NCI-H524 (cell line): ENCODE results near the gene NDUFS5.
"Not testable (repeated sequence)": the region's sequence is repeated elsewhere in the genome, so short reads cannot be mapped to it uniquely, and the experiment has no call there.

Source experiments
- DNase-seq, 2 experiments: peaks; one replicate each; lab custom pipeline; 2025; lab: John Stamatoyannopoulos, UW

NDUFS5 gene

DNA sequence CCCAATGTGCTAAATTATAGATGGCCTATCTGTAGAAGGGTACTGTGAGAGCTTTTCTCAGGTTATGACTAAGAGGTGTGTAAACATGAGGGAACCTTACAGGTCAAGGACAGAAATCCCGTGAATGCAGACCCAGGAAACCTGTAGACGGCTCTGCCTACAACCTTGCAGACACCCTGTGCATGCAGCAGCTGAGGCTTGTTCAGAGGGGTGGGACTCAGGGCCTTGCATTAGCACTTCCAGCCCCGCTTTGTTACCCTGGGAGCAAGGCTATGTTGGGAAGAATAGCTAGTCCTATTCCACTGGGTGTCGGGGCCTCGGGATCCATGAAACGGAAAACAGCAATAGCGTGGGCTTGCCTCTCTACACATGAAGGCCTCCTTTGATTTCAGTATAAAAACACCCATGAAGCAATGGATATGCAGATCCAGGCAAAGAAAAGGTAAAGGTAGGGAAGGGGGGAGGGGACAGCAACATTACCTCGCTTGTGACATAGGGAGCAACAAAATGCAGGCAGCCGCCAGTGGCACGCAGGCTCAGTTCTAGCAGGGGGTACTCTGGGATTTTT, 9.5 kb upstream of the NDUFS5 start:
- DNase-seq: no peak

DNA sequence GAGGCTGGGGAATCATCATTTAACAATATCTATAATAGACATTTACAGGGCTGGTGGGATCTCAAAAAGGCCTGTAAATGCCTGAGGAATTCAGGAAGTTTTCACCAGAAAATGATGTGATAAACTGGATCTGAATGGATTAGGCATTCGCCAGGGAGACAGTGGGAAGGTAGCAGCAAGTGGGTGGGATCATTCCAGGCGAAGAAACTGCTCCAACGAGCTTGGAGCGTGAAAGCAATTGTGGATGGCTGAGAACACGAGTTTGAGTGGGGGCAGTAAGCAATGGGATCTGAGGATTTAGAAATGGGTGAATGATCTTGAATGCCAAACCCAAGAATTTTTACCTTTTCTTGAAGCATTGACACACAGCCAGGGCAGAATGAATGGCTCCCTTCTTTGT, 8.9 kb upstream of the NDUFS5 start:
- no peak for DNase-seq

DNA sequence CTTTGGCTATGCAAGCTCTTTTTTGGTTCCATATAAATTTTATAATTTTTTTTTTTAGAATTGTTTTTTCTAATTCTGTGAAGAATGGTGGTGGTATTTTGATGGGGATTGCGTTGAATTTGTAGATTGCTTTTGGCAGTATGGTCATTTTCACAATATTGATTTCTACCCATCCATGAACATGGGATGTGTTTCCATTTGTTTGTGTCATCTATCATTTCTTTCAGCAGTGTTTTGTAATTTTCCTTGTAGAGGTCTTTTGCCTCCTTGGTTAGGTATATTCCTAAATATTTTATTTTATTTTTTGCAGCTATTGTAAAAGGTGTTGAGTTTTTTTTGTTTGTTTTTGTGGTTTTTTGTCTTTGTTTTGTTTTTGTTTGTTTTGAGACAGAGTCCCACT, 5.7 kb upstream of the NDUFS5 start:
- not testable (repeated sequence) for DNase-seq

DNA sequence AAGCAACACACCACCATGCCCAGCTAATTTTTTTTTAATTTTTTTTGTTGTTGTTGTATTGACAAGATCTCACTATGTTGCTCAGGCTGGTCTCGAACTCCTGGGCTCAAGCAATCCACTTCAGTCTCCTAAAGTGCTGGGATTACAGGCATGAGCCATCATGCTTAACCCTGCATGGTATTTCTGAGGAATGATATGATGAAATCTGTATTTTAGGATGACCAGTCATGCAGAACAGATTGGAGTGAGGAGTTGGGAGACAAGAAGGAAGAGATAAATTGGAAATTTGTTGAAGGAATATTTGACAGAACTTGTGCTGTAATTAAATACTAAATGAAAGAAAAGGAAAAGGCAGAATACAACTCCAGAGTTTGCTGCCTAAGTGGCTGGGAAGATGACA, 4.7 kb upstream of the NDUFS5 start:
- DNase-seq: no peak

DNA sequence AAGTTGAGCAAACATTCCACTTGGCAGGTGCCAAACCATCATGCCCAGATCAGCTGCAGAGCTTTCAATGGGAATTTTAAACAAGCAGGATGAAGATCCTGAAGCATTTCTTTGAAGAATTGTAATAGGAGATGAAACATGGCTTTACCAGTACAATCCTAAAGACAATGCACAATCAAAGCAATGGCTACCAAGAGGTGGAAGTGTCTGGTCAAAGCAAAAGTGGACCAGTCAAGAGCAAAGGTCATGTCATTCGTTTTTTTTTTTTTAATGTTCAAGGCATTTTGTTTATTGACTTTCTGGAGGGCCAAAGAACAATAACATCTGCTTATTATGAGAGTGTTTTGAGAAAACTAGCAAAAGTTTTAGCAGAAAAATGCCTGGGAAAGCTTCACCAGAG, 3.0 kb upstream of the NDUFS5 start:
- no peak for DNase-seq

DNA sequence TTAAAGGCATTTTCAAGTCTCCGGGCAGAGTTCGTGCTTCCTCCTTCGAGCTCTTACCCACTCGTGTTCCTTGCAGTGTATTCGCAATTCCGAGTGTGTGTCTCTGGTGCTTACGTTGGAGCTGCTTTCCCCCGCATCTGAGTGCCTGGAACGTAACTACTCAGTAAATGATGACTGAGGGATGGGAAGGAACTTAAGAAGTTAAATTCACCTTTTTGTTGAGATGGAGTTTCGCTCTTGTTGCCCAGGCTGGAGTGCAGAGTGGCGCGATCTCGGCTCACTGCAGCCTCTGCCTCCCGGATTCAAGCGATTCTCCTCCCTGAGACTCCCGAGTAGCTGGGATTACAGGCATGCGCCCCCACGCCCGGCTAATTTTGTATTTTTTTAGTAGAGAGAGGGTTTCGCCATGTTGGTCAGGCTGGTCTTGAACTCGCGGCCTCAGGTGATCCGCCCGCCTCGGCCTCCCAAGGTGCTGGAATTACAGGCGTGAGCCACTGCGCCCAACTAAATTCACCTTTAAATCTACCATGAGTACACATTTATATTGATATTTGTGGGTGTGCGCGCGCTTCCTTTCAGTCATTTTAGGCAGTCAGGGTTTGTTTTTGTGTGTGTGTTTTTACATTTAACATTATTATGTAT, 837 bp downstream of the NDUFS5 start:
- DNase-seq: no peak

DNA sequence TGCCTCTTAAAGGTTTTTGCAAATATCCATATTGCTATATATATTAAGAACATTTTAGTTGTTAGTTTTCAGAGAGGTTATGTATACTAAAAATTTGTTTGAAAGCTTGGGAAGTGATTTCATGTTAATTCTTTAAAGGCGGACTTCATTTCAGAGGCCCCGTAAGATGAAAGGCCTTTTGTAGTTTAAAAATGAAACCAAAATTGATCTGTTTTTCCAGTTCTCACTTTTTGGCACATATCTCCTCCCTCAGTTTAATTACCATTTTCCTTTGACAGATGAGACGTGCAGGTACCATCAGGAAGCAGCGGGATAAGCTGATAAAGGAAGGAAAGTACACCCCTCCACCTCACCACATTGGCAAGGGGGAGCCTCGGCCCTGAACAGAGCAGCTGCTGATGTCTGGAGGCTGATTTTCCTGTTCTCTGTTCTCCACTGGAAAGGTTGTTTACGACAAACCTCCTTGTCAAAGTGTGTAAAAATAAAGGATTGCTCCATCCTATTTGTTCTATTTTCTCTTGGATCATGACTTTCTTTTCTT, 8.0 kb downstream of the NDUFS5 start:
- no peak for DNase-seq

DNA sequence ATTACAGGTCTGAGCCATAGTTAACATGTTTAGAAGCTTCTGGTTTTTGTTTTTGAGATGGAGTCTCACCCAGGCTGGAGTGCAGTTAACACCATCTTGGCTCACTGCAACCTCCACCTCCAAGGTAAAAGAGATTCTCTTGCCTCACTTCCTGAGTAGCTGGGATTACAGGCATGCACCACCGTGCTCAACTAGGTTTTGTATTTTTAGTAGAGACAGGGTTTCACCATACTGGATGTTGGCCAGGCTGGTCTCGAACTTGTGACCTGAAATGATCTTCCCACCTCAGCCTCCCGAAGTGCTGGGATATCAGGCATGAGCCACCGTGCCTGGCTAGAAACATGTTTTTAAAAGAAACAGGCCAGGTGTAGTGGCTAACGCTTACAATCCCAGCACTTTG, 10.5 kb downstream of the NDUFS5 start:
- no peak for DNase-seq

DNA sequence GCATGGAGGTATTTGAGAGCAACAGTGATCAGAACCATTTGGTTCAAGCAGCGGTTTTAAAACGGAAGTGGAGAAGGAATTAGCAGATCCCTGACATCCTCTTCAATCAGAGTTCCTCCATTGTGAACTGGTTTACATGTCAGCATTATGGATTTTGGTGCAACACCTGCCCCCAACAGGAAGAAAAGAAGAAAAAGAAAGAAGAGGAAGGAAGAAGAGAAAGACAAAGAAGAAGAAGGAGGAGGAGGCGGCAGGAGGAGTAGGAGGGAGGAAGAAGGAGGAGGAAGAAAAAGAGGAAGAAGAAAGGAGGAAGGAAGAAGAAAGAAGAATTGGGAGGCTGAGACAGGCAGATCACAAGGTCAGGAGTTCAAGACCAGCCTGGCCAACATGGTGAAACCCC, 17.4 kb downstream of the NDUFS5 start:
- no peak for DNase-seq

DNA sequence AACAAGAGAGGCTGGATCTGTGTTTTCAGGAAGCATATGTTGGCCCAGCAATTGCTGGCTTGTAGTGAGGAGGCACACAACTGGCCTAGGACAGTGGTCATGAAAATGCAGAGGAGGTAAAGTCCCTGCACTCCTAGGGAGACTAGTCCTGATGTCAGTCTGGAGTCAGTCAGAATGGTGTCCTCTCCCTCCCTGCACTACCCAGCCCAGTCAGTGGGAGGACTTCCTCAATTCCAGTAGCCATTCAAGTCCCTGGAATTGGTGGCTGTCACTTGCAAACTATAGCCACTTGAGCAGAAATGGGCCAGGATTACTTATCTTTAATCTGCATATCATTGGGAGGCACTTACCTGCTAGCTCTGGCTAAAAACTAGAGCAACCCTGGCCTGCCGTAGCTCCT, 18.6 kb downstream of the NDUFS5 start:
- no peak for DNase-seq

DNA sequence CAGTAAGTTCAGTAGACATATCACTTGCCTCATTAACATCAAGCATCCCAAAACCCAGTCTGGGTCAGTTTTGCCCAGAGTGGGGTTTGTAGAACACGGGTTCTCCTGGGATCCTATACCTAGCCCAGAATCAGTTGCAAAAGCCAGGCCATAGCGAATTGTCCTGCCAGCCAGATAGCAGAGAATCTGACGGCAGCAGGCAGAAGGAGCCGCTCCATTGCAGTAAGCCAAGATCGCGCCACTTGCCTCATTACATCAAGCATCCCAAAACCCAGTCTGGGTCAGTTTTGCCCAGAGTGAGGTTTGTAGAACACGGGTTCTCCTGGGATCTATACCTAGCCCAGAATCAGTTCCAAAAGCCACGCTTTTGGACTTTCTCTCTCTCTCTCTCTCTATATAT, 19.1 kb downstream of the NDUFS5 start:
- no peak for DNase-seq

DNA sequence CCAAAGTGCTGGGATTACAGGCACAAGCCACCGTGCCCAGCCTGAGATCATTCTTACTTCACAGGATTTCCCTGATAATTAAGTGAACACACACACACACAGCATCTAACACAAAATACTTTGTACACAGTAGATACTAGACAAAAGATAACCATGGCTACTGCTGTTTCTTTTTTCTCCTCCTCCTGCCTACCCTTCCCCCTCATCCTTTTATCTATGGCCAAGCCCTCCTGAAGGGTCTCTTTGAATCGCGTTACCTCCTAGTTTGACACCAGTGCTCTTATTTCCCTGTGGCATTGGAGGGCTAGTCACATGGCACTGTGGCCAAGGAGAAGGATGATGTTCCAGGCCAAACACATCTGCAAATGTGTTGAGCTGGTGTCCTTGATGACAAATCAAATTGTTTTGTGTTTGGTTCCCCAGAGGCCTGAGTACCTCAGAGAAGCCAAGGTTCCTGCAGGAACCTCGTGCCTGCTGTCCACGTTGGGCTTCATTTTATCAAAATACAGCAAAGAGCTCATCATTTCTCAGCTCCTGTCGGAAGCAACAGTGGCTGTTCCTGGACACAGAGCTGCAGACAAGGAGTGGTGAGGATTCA, 20.6 kb downstream of the NDUFS5 start:
- no peak for DNase-seq

DNA sequence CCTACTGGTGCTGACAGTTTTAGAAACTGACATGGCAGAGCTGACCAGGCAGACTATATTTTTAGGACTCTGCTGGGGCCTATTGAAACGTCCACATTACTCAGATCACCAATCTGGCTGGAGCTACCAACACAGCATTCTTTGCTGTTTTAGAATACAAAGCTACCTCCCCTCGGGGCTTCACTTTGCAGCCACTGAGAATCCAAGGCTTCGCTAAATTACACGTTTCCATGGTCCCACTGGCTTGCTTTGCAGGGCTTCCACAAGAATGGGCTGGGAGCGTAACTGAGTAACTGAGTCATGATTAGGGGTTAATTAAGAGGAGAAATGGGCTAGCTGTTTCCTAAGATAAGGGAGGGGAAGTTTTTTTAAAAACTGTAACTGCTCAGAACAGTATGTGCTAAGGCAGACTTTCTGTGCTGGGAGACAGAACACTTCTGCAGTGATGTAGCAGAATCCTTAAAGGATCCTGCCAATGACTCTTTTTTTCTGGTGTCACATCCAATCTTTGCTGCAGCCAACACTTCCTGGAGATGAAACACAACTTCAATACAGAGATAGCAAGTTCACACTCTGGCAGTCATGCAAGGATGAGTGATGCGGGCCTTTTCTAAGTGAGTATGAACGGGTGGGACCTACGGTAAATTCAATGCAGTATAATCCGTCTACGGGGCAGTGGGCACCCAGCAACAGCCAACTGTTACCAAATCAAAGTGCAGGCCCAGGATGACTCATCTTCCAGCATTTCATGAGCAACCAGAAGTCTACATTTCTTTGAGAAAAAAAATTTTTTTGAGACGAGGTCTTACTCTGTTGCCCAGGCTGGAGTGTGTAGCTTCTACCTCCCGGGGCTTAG, 21.5 kb downstream of the NDUFS5 start:
- DNase-seq: no peak

DNA sequence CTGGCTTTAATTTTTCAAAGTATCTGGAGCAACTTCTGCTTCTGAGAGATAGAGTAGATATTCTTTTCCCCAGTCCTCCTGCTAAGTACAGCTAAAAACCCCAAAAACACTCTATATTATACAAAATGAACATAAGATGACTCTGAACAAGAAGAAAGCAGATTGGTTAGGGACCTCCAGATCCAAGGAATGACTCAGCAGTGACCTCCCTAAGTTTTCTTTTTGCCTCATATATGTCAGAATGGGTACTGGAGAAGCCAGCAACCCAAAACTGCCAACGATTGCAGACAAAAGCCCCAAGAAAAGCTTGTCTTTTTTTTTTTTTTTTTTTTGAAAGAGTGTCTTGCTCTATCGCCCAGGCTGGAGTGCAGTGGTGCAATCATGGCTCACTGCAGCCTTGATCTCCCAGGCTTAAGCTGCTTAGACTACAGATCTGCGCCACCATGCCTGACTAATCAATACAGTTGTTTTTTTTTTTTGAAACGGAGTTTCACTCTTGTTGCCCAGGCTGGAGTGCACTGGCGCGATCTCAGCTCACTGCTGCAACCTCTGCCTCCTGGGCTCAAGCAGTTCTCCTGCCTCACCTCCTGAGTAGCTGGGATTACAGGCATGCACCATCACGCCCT, 22.7 kb downstream of the NDUFS5 start:
- no peak for DNase-seq

DNA sequence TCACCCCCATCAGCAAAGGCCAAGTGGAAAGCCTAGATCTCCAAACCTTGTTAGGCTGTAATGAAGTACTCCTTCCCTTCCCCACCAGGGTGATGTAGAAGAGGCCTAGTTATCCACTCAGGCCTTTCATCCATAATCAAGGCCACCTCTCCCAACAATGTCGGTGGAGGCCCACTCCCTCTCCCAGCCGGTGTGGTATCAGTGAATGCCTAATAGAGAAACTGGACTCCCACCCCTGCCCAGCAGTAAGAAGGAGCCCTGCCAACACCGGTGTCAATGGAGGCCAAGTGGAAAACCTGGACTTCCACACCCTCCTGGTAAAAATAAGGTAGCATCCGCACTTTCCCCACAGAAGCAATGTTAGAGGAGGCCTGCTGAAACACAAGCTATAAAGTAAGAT, 23.9 kb downstream of the NDUFS5 start:
- no peak for DNase-seq

DNA sequence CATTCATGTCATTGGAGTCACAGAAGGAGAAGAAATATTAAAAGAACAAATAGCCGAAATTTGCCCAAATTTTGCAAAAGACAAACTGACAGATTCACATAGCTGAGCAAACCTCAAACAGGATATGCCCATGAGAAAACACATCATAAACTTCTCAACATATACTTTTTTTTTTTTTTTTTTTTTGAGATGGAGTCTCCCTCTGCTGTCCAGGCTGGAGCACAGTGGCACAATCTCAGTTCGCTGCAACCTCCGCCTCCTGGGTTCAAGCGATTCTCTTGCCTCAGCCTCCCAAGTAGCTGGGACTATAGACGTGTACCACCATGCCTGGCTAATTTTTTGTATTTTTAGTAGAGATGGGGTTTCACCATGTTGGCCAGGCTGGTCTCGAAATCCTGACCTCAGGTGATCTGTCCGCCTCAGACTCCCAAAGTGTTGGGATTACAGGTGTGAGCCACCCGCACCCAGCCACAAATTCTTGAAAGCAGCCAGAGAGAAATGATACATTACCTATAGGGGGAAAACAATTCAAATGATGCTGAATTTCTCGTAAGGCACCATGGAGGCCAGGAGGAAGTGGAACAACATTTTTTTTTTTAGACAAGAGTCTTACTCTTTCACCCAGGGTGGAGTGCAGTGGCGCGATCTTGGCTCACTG, 25.2 kb downstream of the NDUFS5 start:
- DNase-seq: not testable (repeated sequence)

DNA sequence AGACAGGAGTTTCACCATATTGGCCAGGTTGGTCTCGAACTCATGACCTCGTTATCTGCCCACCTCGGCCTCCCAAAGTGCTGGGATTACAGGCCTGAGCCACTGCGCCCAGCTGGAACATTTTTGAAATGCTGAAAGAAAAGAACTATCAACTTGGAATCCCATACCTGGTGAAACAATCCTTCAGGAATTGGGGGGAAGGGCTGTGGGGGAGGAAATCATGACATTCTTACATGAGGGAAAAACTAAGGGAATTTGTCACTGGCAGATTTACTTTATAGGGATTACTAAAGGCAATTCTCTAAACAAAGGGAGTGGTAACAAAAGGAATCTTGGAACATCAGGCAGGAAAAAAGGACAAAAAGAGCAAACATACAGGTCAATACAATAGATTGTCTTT, 25.8 kb downstream of the NDUFS5 start:
- DNase-seq: no peak

DNA sequence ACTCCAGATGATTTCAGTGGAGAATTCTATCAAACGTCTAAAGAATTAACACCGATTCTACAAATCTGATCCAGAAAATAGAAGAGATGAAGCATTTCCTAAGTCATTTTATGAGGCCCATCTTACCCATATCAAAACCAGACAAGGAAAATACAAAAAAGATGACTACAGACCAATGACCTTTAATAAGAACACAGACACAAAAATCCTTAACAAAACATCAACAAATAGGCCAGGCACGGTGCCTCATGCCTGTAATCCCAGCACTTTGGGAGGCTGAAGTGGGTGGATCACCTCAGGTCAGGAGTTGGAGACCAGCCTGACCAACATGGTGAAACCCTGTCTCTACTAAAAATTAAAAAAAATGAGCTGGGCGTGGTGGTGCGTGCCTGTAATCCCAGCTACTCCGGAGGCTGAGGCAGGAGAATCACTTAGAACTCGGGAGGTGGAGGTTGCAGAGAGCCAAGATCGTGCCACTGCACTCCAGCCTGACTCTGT, 29.1 kb downstream of the NDUFS5 start:
- not testable (repeated sequence) for DNase-seq

DNA sequence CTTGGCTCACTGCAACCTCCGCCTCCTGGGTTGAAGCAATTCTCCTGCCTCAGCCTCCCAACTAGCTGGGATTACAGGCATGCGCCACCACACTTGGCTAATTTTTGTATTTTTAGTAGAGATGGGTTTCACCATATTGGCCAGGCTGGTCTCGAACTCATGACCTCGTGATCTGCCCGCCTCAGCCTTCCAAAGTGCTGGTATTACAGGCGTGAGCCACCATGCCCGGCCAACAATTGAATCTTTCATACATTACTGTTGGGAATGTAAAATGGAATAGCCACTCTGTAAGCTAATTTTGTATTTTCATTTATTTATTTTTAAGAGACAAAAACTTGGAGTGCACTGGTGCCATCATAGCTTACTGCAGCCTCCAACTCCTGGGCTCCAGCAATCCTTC, 35.4 kb downstream of the NDUFS5 start:
- not testable (repeated sequence) for DNase-seq

DNA sequence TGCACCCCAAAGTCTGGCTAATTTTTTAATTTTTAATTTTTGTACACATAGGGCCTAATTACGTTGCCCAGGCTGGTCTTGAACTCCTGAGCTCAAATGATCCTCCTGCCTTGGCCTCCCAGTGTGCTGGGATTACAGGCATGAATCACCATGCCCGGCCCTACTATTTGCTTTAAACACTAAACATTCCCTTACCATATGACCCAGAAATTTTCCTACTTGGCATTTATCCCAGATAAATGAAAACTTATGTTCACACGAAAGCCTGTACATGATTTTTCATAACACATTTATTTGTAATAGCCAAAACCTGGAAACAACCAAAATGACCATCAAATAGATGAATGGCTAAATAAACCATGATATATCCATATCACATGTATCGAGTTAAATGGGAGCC, 35.8 kb downstream of the NDUFS5 start:
- DNase-seq: no peak

DNA sequence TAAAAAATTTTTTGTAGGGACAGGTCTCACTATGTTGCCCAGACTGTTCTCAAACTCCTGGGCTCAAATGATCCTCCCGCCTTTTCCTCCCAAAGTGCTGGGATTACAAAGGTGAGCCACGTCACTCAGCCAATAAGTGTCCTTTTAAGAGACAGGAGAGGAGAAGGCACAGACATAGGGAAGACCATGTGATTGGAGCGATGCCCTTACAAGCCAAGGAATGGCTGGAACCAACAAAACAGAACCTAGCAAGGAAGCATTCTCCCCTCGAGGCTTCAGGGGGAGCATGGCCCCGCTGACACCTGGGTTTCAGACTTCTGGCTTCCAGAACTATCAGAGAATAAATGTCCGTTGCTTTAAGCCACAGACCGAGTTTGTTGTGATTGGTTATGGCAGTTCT, 37.0 kb downstream of the NDUFS5 start:
- no peak for DNase-seq

DNA sequence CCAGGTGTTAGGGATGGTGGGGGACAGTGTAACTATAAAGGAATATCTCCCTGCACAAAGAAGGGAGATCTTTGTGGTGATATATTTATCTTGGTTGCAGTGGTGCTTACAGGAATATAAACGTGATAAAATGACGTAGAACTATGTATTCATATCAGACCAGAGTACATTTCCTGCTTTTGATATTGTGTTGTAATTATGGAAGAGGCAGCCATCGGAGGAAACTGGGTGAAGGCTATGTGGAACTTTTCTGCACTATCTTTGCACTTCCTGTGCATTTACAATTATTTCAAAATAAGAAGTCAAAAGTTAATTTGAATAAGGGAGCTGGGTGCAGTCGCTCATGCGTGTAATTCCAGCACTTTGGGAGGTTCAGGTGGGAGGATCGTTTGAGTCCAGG, 37.6 kb downstream of the NDUFS5 start:
- DNase-seq: no peak
